Measurements from ENCODE around the gene HDAC4. TPM values are rescaled to one million over a fixed set of nuclear protein-coding genes. Genes with fewer than 3 reads are reported as not detected.

HDAC4 gene
- total and polyA plus RNA-seq, 9 of the 15 experiments (the other 6 are each of a cell fraction or from before 2014, with no cell fraction given): 0.11 to 20.2 (median 4.0) TPM

DNA sequence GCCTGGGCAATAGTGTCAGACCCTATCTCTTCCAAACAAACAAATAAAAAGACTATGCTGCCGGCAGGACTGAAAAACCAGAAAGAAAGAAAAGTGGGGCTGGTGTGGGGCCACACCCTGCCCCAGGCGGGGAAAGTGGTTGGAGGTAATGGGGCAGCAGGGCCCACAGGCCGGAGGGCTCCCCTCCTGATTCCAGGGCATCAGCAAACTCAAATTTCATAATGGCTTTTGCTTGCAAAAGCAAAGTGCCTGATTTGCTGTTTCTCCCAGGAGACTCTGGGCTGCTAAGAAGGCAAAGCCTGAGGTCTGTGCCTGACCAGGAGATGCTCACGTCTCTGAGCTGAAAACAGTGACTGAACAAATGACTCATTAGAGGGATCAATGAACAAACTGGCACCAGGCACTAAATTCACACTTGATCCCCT, 121.9 kb downstream of the HDAC4 start:
- no peaks in the 10 kb centered on the region for H4K20me1 ChIP-seq (replicated peaks; ENCODE audit: control insufficient read depth, insufficient read depth, low read length)
- H3K9me1 ChIP-seq (ENCODE audit: control insufficient read depth, insufficient read depth, low read length): peaks cover 3% of the 10 kb centered on the region
- WGBS (ENCODE audit: insufficient coverage, low coverage, missing lambda C conversion rate): 58% methylated on average over 2 of the region's 4 CpGs
- ATAC-seq (no peak), FAIRE-seq (no peak), DNase-seq (ENCODE audit: extremely low read depth in 1 of 4, low spot score in 3 of 4) (no peak)
- intact Hi-C loops (cut with micrococcal nuclease) (no loop called here), in situ Hi-C loops (cut with MboI) (no loop called here)
- no peak overlapping the region for H2AFZ ChIP-seq (ENCODE audit: low read depth, low read length)
- BruUV-seq (replicated peaks): no TSS peak
- H3K79me2 ChIP-seq (ENCODE audit: control insufficient read depth, insufficient read depth, low read length): peaks cover 57% of the 10 kb centered on the region
- ChIA-PET POLR2A (interaction anchor here (0.7 to 1.1 kb wide), 2 partner anchors 15 to 123 kb away, joined by 3 to 4 read pairs; no protein-coding TSS in a partner anchor), CTCF (ENCODE audit: low intra/inter-chr PET ratio) (no interaction called here)
- H3K27ac ChIP-seq (ENCODE audit: extremely low read depth, low read depth, low read length): peak overlapping the region; percentile 89; the same call in 2 of the 3 replicates
- H3K4me3 ChIP-seq: no peak overlapping the region
- no peaks in the 10 kb centered on the region for H3K36me3 ChIP-seq (ENCODE audit: control insufficient read depth, insufficient read depth, low read length)
- peak overlapping the region; percentile 64 to 79; a peak in 3 of 4 replicates for H3K9ac ChIP-seq (ENCODE audit: insufficient read depth in 1 of 2, low read depth in 2 of 2, low read length in 2 of 2)
- H3K9me3 ChIP-seq (replicated peaks; ENCODE audit: control insufficient read depth, insufficient read depth, low read depth, low read length): no peaks in the 10 kb centered on the region
- H3K27me3 ChIP-seq (ENCODE audit: control insufficient read depth in 2 of 2, insufficient read depth in 2 of 2, low read length in 2 of 2): no peaks in the 10 kb centered on the region; a peak in 1 of 5 replicates
- H3K4me1 ChIP-seq (replicated peaks in 1 of 2; ENCODE audit: control insufficient read depth in 2 of 2, insufficient read depth in 2 of 2, low read length in 2 of 2): peaks cover 48 to 69% of the 10 kb centered on the region in 2 experiments
- H3K4me2 ChIP-seq (ENCODE audit: insufficient read depth, low read length): peak overlapping the region; percentile 60
- TF ChIP-seq MAFG (tag; conservative IDR thresholded peaks at IDR 0.05) (no peak), RNF2 (IDR thresholded peaks at IDR 0.05) (no peak), ZNF280B (CRISPR knock-in tag; IDR thresholded peaks at IDR 0.05) (no peak), NEUROD1 (IDR thresholded peaks at IDR 0.05; ENCODE audit: borderline replicate concordance, low read depth, low read length, partially characterized antibody) (no peak), PTTG1 (tag; IDR thresholded peaks at IDR 0.05; ENCODE audit: low read depth) (no peak), RBM39 (optimal IDR thresholded peaks at IDR 0.05; ENCODE audit: low read depth, low read length) (no peak), PHTF2 (CRISPR knock-in tag; IDR thresholded peaks at IDR 0.05) (no peak), FIP1L1 (IDR thresholded peaks at IDR 0.05; ENCODE audit: low read depth, low read length, poor library complexity, severe bottlenecking) (no peak), JUND (IDR thresholded peaks at IDR 0.05; ENCODE audit: borderline replicate concordance, low read depth, low read length) (no peak), JUND (tag; IDR thresholded peaks at IDR 0.05; ENCODE audit: borderline replicate concordance, low read depth, low read length) (no peak), LARP7 (IDR thresholded peaks at IDR 0.05) (no peak), L3MBTL2 (IDR thresholded peaks at IDR 0.05) (no peak), LCOR (CRISPR knock-in tag; IDR thresholded peaks at IDR 0.05) (no peak), HSF4 (CRISPR knock-in tag; IDR thresholded peaks at IDR 0.05; ENCODE audit: borderline replicate concordance) (no peak), BRCA1 (IDR thresholded peaks at IDR 0.05) (no peak), BRCA1 (CRISPR knock-in tag; IDR thresholded peaks at IDR 0.05) (no peak)
